ENCODE measurements around the gene OR3A1.
"Not testable (repeated sequence)": the region's sequence is repeated elsewhere in the genome, so short reads cannot be mapped to it uniquely, and the experiment has no call there.

The OR3A1 gene

DNA sequence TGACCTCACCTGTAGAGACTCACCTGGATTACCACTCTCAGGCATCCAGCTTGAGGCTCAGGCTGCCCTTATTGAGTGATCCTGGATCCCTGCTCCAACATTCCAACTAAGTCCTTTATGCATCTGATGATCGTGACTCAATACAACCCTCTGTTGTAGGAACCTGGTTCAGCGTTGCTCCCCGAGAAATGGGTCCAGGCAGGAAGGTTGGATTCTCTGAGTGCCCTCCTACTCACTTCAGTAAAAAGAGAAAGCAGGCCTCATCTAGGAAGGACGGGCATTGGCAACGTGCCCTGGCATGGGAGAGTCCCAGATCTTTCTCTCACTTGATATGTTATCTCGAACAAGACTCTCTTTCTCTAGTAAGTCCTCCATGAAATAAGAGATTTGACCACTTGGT lies at the start of gene OR3A1:
Gene OR3A1 (minus strand): TSS at position 101 of the 400 bp plus-strand sequence. CDS start 5,778 bp downstream, outside the sequence.
- TF ChIP-seq CTCF (conservative IDR thresholded peaks at IDR 0.05; ENCODE audit: low read length) = no peak
- TF ChIP-seq EZH2phosphoT487 (IDR thresholded peaks at IDR 0.05; ENCODE audit: borderline replicate concordance) = no peak
- H3K4me2 ChIP-seq (ENCODE audit: low read depth, low read length, poor library complexity, severe bottlenecking) = no peak within 1 kb of the TSS
- no peaks in the 10 kb centered on the region for H3K36me3 ChIP-seq (ENCODE audit: insufficient read depth, low read length)
- no peaks in the 10 kb centered on the region for H3K79me2 ChIP-seq (ENCODE audit: insufficient read depth, low read length)
- no peak within 1 kb of the TSS for H3K9ac ChIP-seq (ENCODE audit: low read depth, low read length, poor library complexity, severe bottlenecking)
- H3K9me3 ChIP-seq (ENCODE audit: insufficient read depth, low read depth, low read length) = no peaks in the 10 kb centered on the region
- H2AFZ ChIP-seq (ENCODE audit: low read length) = no peak within 1 kb of the TSS
- H3K4me3 ChIP-seq (ENCODE audit: low read length, poor library complexity, severe bottlenecking) = no peak within 1 kb of the TSS
- no peaks in the 10 kb centered on the region for H3K9me2 ChIP-seq (replicated peaks; ENCODE audit: low read depth, low read length)
- no peaks in the 10 kb centered on the region for H3K4me1 ChIP-seq (ENCODE audit: insufficient read depth, low read length, poor library complexity, severe bottlenecking)
- no peaks in the 10 kb centered on the region for H3F3A ChIP-seq (ENCODE audit: low read depth)
- no peaks in the 10 kb centered on the region for H3K27me3 ChIP-seq (ENCODE audit: insufficient read depth, low read length, poor library complexity, severe bottlenecking)
- no peaks in the 10 kb centered on the region for H4K20me1 ChIP-seq (ENCODE audit: insufficient read depth, low read length, poor library complexity, severe bottlenecking)

DNA sequence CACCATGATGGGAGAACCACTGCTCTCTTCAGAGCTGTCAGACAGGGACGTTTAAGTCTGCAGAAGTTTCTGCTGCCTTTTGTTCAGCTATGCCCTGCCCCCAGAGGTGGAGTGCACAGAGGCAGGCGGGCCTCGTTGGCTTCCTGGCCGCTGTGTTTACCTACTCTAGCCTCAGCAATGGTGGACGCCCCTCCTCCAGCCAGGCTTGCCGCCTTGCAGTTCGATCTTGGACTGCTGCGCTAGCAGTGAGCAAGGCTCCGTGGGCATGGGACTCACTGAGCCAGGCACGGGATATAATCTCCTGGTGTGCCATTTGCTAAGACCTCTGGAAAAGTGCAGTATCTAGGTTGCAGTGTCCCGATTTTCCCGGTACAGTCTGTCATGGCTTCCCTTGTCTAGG lies 44.6 kb upstream of the OR3A1 start:
- not testable (repeated sequence) for H3K4me2 ChIP-seq (ENCODE audit: low read depth, low read length, poor library complexity, severe bottlenecking); H3K79me2 ChIP-seq (ENCODE audit: insufficient read depth, low read length); H2AFZ ChIP-seq (ENCODE audit: low read length); H3K4me1 ChIP-seq (ENCODE audit: insufficient read depth, low read length, poor library complexity, severe bottlenecking); H3K9me3 ChIP-seq (ENCODE audit: insufficient read depth, low read depth, low read length); H3K36me3 ChIP-seq (ENCODE audit: insufficient read depth, low read length); H3K9ac ChIP-seq (ENCODE audit: low read depth, low read length, poor library complexity, severe bottlenecking); H3K27me3 ChIP-seq (ENCODE audit: insufficient read depth, low read length, poor library complexity, severe bottlenecking); H3K9me2 ChIP-seq (replicated peaks; ENCODE audit: low read depth, low read length); H3F3A ChIP-seq (ENCODE audit: low read depth); H4K20me1 ChIP-seq (ENCODE audit: insufficient read depth, low read length, poor library complexity, severe bottlenecking); H3K4me3 ChIP-seq (ENCODE audit: low read length, poor library complexity, severe bottlenecking)

GRCh38 chr17:3335876-3336275 lies 37.7 kb upstream of the OR3A1 start:
- Histone ChIP-seq H3K4me1 (ENCODE audit: insufficient read depth, low read length, poor library complexity, severe bottlenecking) (no peaks in the 10 kb centered on the region), H3K4me3 (ENCODE audit: low read length, poor library complexity, severe bottlenecking) (no peak overlapping the region), H3K36me3 (ENCODE audit: insufficient read depth, low read length) (no peaks in the 10 kb centered on the region), H3K9ac (ENCODE audit: low read depth, low read length, poor library complexity, severe bottlenecking) (no peak overlapping the region), H3K9me2 (replicated peaks; ENCODE audit: low read depth, low read length) (no peaks in the 10 kb centered on the region), H3K27me3 (ENCODE audit: insufficient read depth, low read length, poor library complexity, severe bottlenecking) (no peaks in the 10 kb centered on the region), H3K79me2 (ENCODE audit: insufficient read depth, low read length) (no peaks in the 10 kb centered on the region), H3K9me3 (ENCODE audit: insufficient read depth, low read depth, low read length) (no peaks in the 10 kb centered on the region), H4K20me1 (ENCODE audit: insufficient read depth, low read length, poor library complexity, severe bottlenecking) (no peaks in the 10 kb centered on the region), H2AFZ (ENCODE audit: low read length) (no peak overlapping the region), H3F3A (ENCODE audit: low read depth) (no peaks in the 10 kb centered on the region), H3K4me2 (ENCODE audit: low read depth, low read length, poor library complexity, severe bottlenecking) (no peak overlapping the region)
- TF ChIP-seq CTCF (conservative IDR thresholded peaks at IDR 0.05; ENCODE audit: low read length) = no peak

- no peaks in the 10 kb centered on the region for H3K9me3 ChIP-seq (ENCODE audit: insufficient read depth, low read depth, low read length)
- H3K27me3 ChIP-seq (ENCODE audit: insufficient read depth, low read length, poor library complexity, severe bottlenecking) = no peaks in the 10 kb centered on the region
Observed at GRCh38 chr17:3318336-3318735, 20.2 kb upstream of the OR3A1 start.

More at GRCh38 chr17:3318336-3318735, 20.2 kb upstream of the OR3A1 start:
- no peaks in the 10 kb centered on the region for H3F3A ChIP-seq (ENCODE audit: low read depth)
- TF ChIP-seq EZH2phosphoT487 (IDR thresholded peaks at IDR 0.05; ENCODE audit: borderline replicate concordance) (no peak), CTCF (conservative IDR thresholded peaks at IDR 0.05; ENCODE audit: low read length) (no peak)
- no peaks in the 10 kb centered on the region for H3K79me2 ChIP-seq (ENCODE audit: insufficient read depth, low read length)
- no peak overlapping the region for H2AFZ ChIP-seq (ENCODE audit: low read length)
- no peaks in the 10 kb centered on the region for H3K36me3 ChIP-seq (ENCODE audit: insufficient read depth, low read length)
- H3K4me1 ChIP-seq (ENCODE audit: insufficient read depth, low read length, poor library complexity, severe bottlenecking) = no peaks in the 10 kb centered on the region
- H3K9ac ChIP-seq (ENCODE audit: low read depth, low read length, poor library complexity, severe bottlenecking) = no peak overlapping the region
- H3K9me2 ChIP-seq (replicated peaks; ENCODE audit: low read depth, low read length) = no peaks in the 10 kb centered on the region
- H3K4me2 ChIP-seq (ENCODE audit: low read depth, low read length, poor library complexity, severe bottlenecking) = no peak overlapping the region
- H4K20me1 ChIP-seq (ENCODE audit: insufficient read depth, low read length, poor library complexity, severe bottlenecking) = no peaks in the 10 kb centered on the region
- H3K4me3 ChIP-seq (ENCODE audit: low read length, poor library complexity, severe bottlenecking) = no peak overlapping the region

Measured in Loucy (cell line).